Adrenal gland (tissue), 5 donors: ENCODE measurements around the gene UBTF.
A peak's percentile ranks its signal among the peaks of the same experiment; 100 is the strongest.

ENCODE experiments used
- POLR2A ChIP-seq, 2 donors: fragments of 450-650 bp; IDR thresholded peaks; one replicate each; pipeline ENCODE4 v1.6.1; 2017; ENCODE audit warnings: antibody characterized with exemption in 2 of 2, mild to moderate bottlenecking in 2 of 2, moderate library complexity in 1 of 2
- TF ChIP-seq, protein P1 (sequence below), 6 experiments: fragments of 450-650 bp in 4 of 6; fragments of 200-600 bp in 2 of 6; sonication (generic) in 1 of 6; IDR thresholded peaks; 1 replicate in 5 of 6; 2 replicates in 1 of 6; pipeline versions ENCODE4 v1.5.1 to v1.8.0; 2016 to 2021; ENCODE audit warnings: antibody characterized with exemption in 6 of 6, mild to moderate bottlenecking in 2 of 6, moderate library complexity in 1 of 6
- donor health status: DM: no; HTN: no; CAD: no.

DNA sequence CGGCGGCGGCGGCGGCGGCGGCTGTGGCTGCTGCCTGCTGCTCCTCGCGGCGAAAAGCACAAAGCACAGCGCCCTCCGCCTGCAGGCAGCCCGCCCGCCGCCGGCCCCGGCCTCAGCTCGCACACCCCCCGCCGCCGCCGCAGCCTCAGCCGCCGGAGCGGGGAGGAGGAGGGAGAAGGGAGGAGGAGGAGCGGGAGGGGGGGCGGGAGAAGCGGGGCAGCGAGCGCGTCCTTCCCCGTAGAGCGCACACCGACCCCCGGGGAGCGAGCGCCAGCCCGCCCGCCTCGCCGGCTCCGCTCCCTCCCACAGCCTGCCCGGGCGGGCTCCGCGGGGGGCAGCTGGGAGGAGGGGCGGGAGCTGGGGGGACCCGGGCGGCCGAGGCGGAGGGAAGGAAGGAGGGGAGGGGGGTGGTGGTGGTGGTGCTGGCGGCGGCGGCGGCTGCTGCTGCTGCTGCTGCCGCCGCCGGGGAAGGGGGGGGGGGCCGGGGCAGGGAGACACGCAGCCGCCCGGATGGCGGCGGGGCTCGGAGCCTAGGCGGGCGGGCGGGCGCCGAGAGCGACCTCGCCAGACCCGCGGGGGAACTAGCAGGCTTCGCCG, at the start of gene UBTF:
- TF ChIP-seq, protein P1, sequence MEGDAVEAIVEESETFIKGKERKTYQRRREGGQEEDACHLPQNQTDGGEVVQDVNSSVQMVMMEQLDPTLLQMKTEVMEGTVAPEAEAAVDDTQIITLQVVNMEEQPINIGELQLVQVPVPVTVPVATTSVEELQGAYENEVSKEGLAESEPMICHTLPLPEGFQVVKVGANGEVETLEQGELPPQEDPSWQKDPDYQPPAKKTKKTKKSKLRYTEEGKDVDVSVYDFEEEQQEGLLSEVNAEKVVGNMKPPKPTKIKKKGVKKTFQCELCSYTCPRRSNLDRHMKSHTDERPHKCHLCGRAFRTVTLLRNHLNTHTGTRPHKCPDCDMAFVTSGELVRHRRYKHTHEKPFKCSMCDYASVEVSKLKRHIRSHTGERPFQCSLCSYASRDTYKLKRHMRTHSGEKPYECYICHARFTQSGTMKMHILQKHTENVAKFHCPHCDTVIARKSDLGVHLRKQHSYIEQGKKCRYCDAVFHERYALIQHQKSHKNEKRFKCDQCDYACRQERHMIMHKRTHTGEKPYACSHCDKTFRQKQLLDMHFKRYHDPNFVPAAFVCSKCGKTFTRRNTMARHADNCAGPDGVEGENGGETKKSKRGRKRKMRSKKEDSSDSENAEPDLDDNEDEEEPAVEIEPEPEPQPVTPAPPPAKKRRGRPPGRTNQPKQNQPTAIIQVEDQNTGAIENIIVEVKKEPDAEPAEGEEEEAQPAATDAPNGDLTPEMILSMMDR (IDR thresholded peaks at IDR 0.05), result no peak
- TF ChIP-seq POLR2A (IDR thresholded peaks at IDR 0.05), result peak in 1 of 2 donors; percentile 27
